H1 (cell line): Measurements from ENCODE around the gene KLK5. TPM values are rescaled to one million over a fixed set of nuclear protein-coding genes. Genes with fewer than 3 reads are reported as not detected.

Source experiments
- CTCF ChIA-PET: fragments of 300-600 bp; sonication (Branson Sonifier 250); formaldehyde crosslinking; loops from one replicate; lab custom pipeline; 2021; ENCODE audit not compliant: partially characterized antibody; lab: Charles Lee
- POLR2A ChIA-PET: fragments of 300-600 bp; sonication (Branson Sonifier 250); formaldehyde crosslinking; loops from one replicate; lab custom pipeline; 2021; ENCODE audit warnings: inconsistent platforms; ENCODE audit not compliant: partially characterized antibody; lab: Charles Lee
- DNase-seq, 2 experiments: peaks; one replicate each; pipeline versions ENCODE4 v3.0.0 to v3.0.0-alpha.2; 2010 to 2022; ENCODE audit warnings: low spot score in 2 of 2, low read depth in 1 of 2, mixed read lengths in 1 of 2
- FAIRE-seq: peaks from 2 replicates; lab custom pipeline; 2011; peaks lifted over from hg19 to GRCh38; lab: Jason Lieb, UNC
- H2AFZ ChIP-seq: 2 replicates; pipeline ENCODE4 v1.8.1; 2012; ENCODE audit warnings: low read length, inconsistent platforms
- H2AK5ac ChIP-seq: 2 replicates; pipeline ENCODE4 v1.6.1; 2013; ENCODE audit warnings: low read depth, low read length
- H2BK120ac ChIP-seq: replicated peaks from 2 replicates; pipeline ENCODE3; 2013; ENCODE audit warnings: low read depth, low read length, inconsistent platforms
- H2BK12ac ChIP-seq: 2 replicates; pipeline ENCODE4 v1.6.1; 2013; ENCODE audit warnings: low read depth, low read length
- H2BK15ac ChIP-seq: 2 replicates; pipeline ENCODE4 v1.6.1; 2013; ENCODE audit warnings: low read length
- H2BK20ac ChIP-seq: 2 replicates; pipeline ENCODE4 v1.6.1; 2013; ENCODE audit warnings: low read length
- H2BK5ac ChIP-seq: 2 replicates; pipeline ENCODE4 v1.6.1; 2013; ENCODE audit warnings: low read depth, low read length
- H3K14ac ChIP-seq: 2 replicates; pipeline ENCODE4 v1.6.1; 2013; ENCODE audit warnings: inconsistent platforms; ENCODE audit not compliant: insufficient read length
- H3K18ac ChIP-seq: 2 replicates; pipeline ENCODE4 v1.6.1; 2013; ENCODE audit warnings: low read length; ENCODE audit errors: extremely low read depth
- H3K23ac ChIP-seq: 2 replicates; pipeline ENCODE4 v1.6.1; 2013; ENCODE audit warnings: inconsistent platforms; ENCODE audit not compliant: insufficient read length
- H3K23me2 ChIP-seq: 2 replicates; pipeline ENCODE4 v1.6.1; 2013; ENCODE audit warnings: low read depth, low read length
- H3K27ac ChIP-seq: 2 replicates; pipeline ENCODE4 v1.6.1; 2011; ENCODE audit warnings: low read depth, low read length, inconsistent platforms
- H3K27me3 ChIP-seq, 4 experiments: replicated peaks in 1 of 4; 1 replicate in 1 of 4; 2 replicates in 3 of 4; pipeline versions ENCODE4 v1.6.1 to v1.8.1; 2011 to 2013; ENCODE audit warnings: low read length in 3 of 4, mild to moderate bottlenecking in 3 of 4, inconsistent platforms in 2 of 4, mixed read lengths in 2 of 4, moderate library complexity in 1 of 4; ENCODE audit not compliant: control insufficient read depth in 3 of 4, insufficient read depth in 3 of 4; ENCODE audit errors: extremely low read depth in 1 of 4
- H3K36me3 ChIP-seq, 4 experiments: 2 replicates each; pipeline versions ENCODE4 v1.6.1 to v1.8.1; 2011 to 2013; ENCODE audit warnings: mild to moderate bottlenecking in 4 of 4, low read length in 3 of 4, moderate library complexity in 2 of 4, control low read depth in 1 of 4, inconsistent platforms in 1 of 4; ENCODE audit not compliant: insufficient read depth in 4 of 4, control insufficient read depth in 2 of 4
- H3K4ac ChIP-seq: replicated peaks from 2 replicates; pipeline ENCODE3; 2013; ENCODE audit warnings: low read length, low read depth, mixed read lengths, inconsistent platforms; ENCODE audit not compliant: insufficient read length
- H3K4me1 ChIP-seq, 4 experiments: replicated peaks in 1 of 4; 1 replicate in 1 of 4; 2 replicates in 3 of 4; pipeline versions ENCODE4 v1.6.1 to v1.8.1; 2011 to 2013; ENCODE audit warnings: low read length in 3 of 4, inconsistent platforms in 2 of 4, mixed read lengths in 1 of 4; ENCODE audit not compliant: insufficient read depth in 4 of 4, control insufficient read depth in 3 of 4
- H3K4me2 ChIP-seq, 2 experiments: 2 replicates each; pipeline versions ENCODE4 v1.6.1 to v1.8.1; 2011 to 2013; ENCODE audit warnings: low read depth in 2 of 2, low read length in 2 of 2, control low read depth in 1 of 2, inconsistent platforms in 1 of 2, mild to moderate bottlenecking in 1 of 2; ENCODE audit not compliant: insufficient read depth in 1 of 2
- H3K4me3 ChIP-seq, 4 experiments: fragments of 200-600, 300-600 bp in 1 of 4; sonication (generic), shearing (Covaris generic), sonication (Bioruptor Twin) in 1 of 4; 2 replicates each; pipeline versions ENCODE4 v1.5.1 to v1.8.1; 2011 to 2016; ENCODE audit warnings: low read length in 4 of 4, low read depth in 3 of 4, control low read depth in 2 of 4, inconsistent platforms in 2 of 4, mild to moderate bottlenecking in 2 of 4, mixed read lengths in 1 of 4, moderate library complexity in 1 of 4; ENCODE audit not compliant: insufficient read depth in 2 of 4; ENCODE audit errors: extremely low read depth in 1 of 4
- H3K56ac ChIP-seq: replicated peaks from 2 replicates; pipeline ENCODE3; 2013; ENCODE audit warnings: low read depth, mild to moderate bottlenecking, mixed read lengths, low read length, inconsistent platforms; ENCODE audit not compliant: insufficient read length
- H3K79me1 ChIP-seq: 2 replicates; pipeline ENCODE4 v1.6.1; 2013; ENCODE audit warnings: low read depth, low read length, control low read depth
- H3K79me2 ChIP-seq, 2 experiments: 2 replicates each; pipeline versions ENCODE4 v1.6.1 to v1.8.1; 2012 to 2013; ENCODE audit warnings: low read length in 2 of 2, mild to moderate bottlenecking in 2 of 2, inconsistent platforms in 1 of 2; ENCODE audit not compliant: insufficient read depth in 2 of 2, control insufficient read depth in 1 of 2
- H3K9ac ChIP-seq, 4 experiments: replicated peaks in 1 of 4; 1 replicate in 1 of 4; 2 replicates in 3 of 4; pipeline versions ENCODE4 v1.6.1 to v1.8.1; 2011 to 2013; ENCODE audit warnings: low read depth in 3 of 4, low read length in 3 of 4, control low read depth in 2 of 4, mild to moderate bottlenecking in 2 of 4, moderate library complexity in 2 of 4, inconsistent platforms in 1 of 4; ENCODE audit errors: extremely low read depth in 1 of 4
- H3K9me3 ChIP-seq, 2 experiments: 2 replicates each; pipeline versions ENCODE4 v1.6.1 to v1.8.1; 2012 to 2013; ENCODE audit warnings: mild to moderate bottlenecking in 2 of 2, moderate library complexity in 2 of 2, control low read depth in 1 of 2, inconsistent platforms in 1 of 2, low read depth in 1 of 2, low read length in 1 of 2, mixed read lengths in 1 of 2; ENCODE audit not compliant: insufficient read depth in 2 of 2
- H4K20me1 ChIP-seq, 2 experiments: replicated peaks in 1 of 2; 2 replicates each; pipeline versions ENCODE3 to v1.8.1; 2011 to 2013; ENCODE audit warnings: inconsistent platforms in 2 of 2, low read length in 2 of 2, mild to moderate bottlenecking in 1 of 2; ENCODE audit not compliant: insufficient read depth in 2 of 2, control insufficient read depth in 1 of 2
- H4K5ac ChIP-seq: 2 replicates; pipeline ENCODE4 v1.6.1; 2013; ENCODE audit warnings: low read length, low read depth, mixed read lengths, inconsistent platforms; ENCODE audit not compliant: insufficient read length
- H4K8ac ChIP-seq: 2 replicates; pipeline ENCODE4 v1.8.0; 2013; ENCODE audit warnings: mild to moderate bottlenecking, moderate library complexity, low read length, inconsistent platforms; ENCODE audit not compliant: insufficient read depth; ENCODE audit errors: extremely low read depth
- H4K91ac ChIP-seq: replicated peaks from 2 replicates; pipeline ENCODE3; 2013; ENCODE audit warnings: low read length, mixed read lengths, inconsistent platforms; ENCODE audit not compliant: insufficient read length
- CHD1 ChIP-seq: IDR thresholded peaks from 2 replicates; pipeline ENCODE4 v1.6.1; 2012; ENCODE audit warnings: low read depth, low read length, improper control_type of control experiment
- SP1 ChIP-seq: IDR thresholded peaks from 2 replicates; pipeline ENCODE4 v1.6.1; 2011; ENCODE audit warnings: low read depth, low read length
- WGBS, 2 experiments: shearing (Covaris generic) in 1 of 2; methylation state at CpG; one replicate each; pipeline versions ENCODE4 v1.1.6 to v1.1.7; 2013 to 2015; ENCODE audit warnings: low lambda C conversion rate in 2 of 2, mixed read lengths in 2 of 2, inconsistent platforms in 1 of 2, low coverage in 1 of 2, missing lambda C conversion rate in 1 of 2; ENCODE audit not compliant: insufficient replicate concordance in 2 of 2, insufficient coverage in 1 of 2, insufficient read length in 1 of 2; ENCODE audit errors: extremely low coverage in 1 of 2, missing lambda C conversion rate in 1 of 2; 5-methylcytosine and 5-hydroxymethylcytosine counted together
- polyA plus RNA-seq, 7 experiments: library from polyadenylated mRNA; depleted of rRNA in 3 of 7; stranded (reverse) in 5 of 7; unstranded in 2 of 7; fragments of >200 nt in 5 of 7; fragments of 200-250 nt in 2 of 7; gene quantifications; 1 replicate in 5 of 7; 2 replicates in 1 of 7; 4 replicates in 1 of 7; pipeline versions ENCODE4 v1.2.1 to v1.2.3, GENCODE V29; 2011 to 2013; ENCODE audit warnings: missing spikeins in 2 of 7, mixed read lengths in 2 of 7
- total RNA-seq: library from RNA; stranded (reverse); fragmentation: NEBNext Ultra II Directional; extraction: Animal tissue kit (Norgen Biotek cat#: 25700); gene quantifications from 2 replicates; pipeline ENCODE4 v1.2.1, GENCODE V29; 2021

KLK5 gene
- total and polyA plus RNA-seq, 2 of the 8 experiments (the other 6 are each of a cell fraction or from before 2014, with no cell fraction given), result 0.76 to 2.0 TPM

DNA sequence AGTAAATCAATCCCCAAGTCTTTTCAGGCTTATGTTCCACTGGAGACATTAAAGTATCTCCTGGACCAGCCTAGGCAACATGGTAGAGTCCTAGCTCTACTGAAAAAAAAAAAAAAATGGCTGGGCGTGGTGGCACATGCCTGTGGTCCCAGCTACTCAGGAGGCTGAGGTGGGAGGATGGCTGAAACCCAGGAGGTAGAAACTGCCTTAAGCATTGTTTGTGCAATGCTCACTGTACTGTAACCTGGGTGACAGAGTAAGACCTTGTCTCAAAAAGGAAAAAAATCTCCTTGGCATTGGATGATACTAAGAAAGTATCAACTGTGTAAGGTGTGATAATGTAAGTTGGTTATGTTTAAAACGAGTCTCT, 39.8 kb upstream of the KLK5 start:
- H2BK15ac ChIP-seq, result no peak overlapping the region
- no peak overlapping the region for H3K14ac ChIP-seq
- H2BK5ac ChIP-seq, result no peak overlapping the region
- ChIA-PET CTCF (interaction anchor here (0.6 to 1.4 kb wide), 7 partner anchors 10 to 1220 kb away, joined by 3 to 4 read pairs (median 3); no protein-coding TSS in a partner anchor), POLR2A (no interaction called here)
- H3K9ac ChIP-seq, result no peak overlapping the region
- no peaks in the 10 kb centered on the region for H3K36me3 ChIP-seq
- no peak overlapping the region for H2BK120ac ChIP-seq
- DNase-seq, result no peak
- H3K56ac ChIP-seq, result no peak overlapping the region
- H2BK20ac ChIP-seq, result no peak overlapping the region
- H3K4me1 ChIP-seq, result peaks cover 0 to 2% (median 0%) of the 10 kb centered on the region in 4 experiments; a peak in 1 of 7 replicates
- no peaks in the 10 kb centered on the region for H3K27me3 ChIP-seq
- TF ChIP-seq CHD1 (no peak), SP1 (no peak)
- no peak overlapping the region for H3K18ac ChIP-seq
- H4K5ac ChIP-seq, result no peak overlapping the region
- no peaks in the 10 kb centered on the region for H3K9me3 ChIP-seq
- H3K4me2 ChIP-seq, result no peak overlapping the region
- no peaks in the 10 kb centered on the region for H3K79me2 ChIP-seq
- no peak overlapping the region for H3K27ac ChIP-seq
- no peak overlapping the region for H3K23ac ChIP-seq
- no peak overlapping the region for H3K4me3 ChIP-seq
- H3K79me1 ChIP-seq, result no peaks in the 10 kb centered on the region
- no peak for FAIRE-seq
- H4K20me1 ChIP-seq, result no peaks in the 10 kb centered on the region
- no peak overlapping the region for H3K4ac ChIP-seq
- 81% methylated on average over 1 of the region's 2 CpGs; no CpG with 5 or more reads in 1 of the 2 experiments for WGBS, 2 experiments
- no peak overlapping the region for H2AK5ac ChIP-seq
- no peak overlapping the region for H4K8ac ChIP-seq
- no peak overlapping the region for H2AFZ ChIP-seq
- no peak overlapping the region for H4K91ac ChIP-seq
- H2BK12ac ChIP-seq, result no peak overlapping the region
- H3K23me2 ChIP-seq, result peaks cover 2% of the 10 kb centered on the region; the same call in 1 of the 2 replicates
